Stimulated activated CD8-positive, alpha-beta memory T cell treated with anti-CD3 and anti-CD28 coated beads, Interleukin-2, amount 100 ng/mL, for 48 hours (primary cell): ENCODE data around the gene MAST4.

ENCODE experiments used
- DNase-seq, 2 donors: peaks; one replicate each; pipeline ENCODE4 v3.0.0-alpha.2; 2020; ENCODE audit warnings: low read depth in 2 of 2

Gene MAST4

DNA sequence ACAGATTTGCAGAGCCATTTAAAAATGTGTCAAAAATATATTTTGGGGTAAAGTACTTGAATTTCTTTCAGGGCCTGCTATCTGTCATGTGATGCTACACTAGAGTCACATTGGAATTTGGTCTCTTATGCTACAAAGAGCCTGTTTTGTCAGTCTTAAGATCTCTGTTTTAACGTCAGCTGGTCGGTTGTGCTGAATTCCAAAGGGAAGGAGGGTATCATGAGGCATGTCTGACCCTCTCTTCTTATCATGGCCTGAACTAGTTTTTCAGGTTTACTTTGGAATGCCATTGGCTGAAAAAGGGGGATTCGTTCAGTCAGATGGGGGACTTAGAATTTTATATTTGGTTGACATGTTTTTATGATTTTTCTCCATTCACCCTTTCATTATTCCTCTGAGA, 309.8 kb downstream of the MAST4 start:
- DNase-seq, result no peak

DNA sequence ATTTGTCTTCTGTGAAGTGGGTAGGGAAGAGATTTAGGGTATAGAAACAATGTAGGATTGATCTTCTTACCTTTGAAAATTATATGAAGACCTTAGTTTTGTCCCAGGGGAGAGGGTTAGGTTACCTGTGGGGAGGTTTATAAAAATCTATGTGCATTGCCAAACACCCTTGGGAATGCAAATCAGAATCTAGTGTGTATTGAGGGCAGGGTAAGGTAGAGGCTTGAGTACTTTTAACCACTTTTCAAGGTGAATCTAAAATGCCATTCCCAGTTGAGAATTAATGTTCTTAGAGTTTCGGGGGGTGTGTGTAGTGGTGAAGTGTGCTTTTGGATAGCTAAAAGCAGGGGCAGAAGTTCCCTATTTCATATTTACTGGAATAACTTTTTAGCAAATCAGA, 312.0 kb downstream of the MAST4 start:
- DNase-seq, result no peak

DNA sequence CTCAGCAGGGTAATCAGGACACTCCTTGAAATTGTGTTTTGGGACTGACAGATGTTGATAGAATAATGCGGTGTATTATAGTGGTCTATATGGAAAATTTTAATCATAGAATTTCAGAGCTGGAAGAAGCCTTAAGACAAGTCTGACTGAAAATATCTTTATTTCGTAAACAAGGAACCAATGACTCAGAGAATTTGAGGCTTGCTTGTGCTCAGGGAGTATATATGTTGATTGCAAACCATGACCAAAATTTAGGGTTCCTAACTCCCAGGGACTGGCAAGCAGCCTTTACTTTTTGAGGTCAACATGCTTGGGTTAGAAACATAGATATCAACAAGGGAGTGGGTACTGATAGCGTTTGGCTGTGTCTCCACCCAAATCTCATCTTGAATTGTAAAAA, 313.2 kb downstream of the MAST4 start:
- no peak for DNase-seq

- DNase-seq, result no peak
These were observed 316.6 kb downstream of the MAST4 start for GRCh38 chr5:66912787-66913186.

DNA sequence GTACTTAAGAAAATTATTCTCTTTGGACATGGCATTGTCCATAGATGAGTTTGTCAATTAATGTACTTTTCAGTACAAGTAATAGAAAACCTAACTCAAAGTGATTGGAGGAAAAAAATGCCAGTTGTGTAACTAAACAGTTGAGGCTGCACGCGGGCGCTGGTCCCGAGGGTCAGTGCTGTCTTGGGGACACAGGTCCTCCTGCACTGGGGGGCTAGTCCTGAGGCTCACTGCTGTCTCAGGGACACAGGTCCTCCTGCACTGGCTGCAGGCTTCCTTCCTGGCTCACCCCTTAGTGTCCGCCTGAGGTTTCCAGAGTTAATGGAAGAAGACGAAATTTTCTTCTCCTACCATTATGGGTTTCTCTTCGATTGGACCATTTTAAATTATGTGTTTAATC, 319.3 kb downstream of the MAST4 start:
- DNase-seq, result no peak

- DNase-seq, result no peak
These were observed 326.7 kb downstream of the MAST4 start for GRCh38 chr5:66922881-66923280.

- DNase-seq, result no peak
These were observed 327.3 kb downstream of the MAST4 start for GRCh38 chr5:66923457-66923856.

DNA sequence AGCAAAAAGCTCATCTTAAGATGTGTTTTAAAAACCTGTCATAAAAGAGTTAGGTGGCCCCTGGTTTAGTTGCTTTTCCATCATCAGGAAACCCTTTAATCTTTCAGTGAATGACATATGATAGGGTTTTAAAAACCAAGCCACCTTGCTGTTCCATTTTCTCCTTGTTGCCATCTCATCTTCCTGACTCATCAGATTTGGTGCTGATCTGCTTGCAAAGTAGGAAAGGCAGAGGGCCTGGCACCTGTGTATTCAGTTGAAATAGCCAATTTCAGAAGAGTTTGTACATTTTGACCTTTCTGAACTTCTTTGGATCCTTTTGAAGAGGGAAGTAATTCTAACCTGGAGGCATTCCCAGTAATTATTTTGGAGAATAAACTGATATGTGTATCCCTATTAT, 327.7 kb downstream of the MAST4 start:
- no peak for DNase-seq

DNA sequence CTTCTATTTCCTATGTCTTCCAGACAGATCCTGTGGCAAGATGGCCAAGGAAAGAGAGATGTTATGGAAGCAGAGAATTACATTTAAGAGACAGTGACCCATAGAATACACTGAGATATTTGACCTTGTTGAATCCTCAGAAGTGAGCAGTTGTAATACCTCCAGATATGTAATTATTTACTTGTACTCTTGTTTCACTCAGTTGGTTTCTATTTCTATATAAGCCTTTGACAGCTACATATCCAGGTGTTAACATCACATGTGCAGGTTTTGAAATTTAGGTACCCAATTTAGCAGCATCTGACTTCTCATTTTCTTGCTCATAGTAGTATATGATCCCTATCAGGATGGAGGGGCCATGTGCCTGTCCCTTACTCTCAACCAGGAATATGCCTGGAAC, 330.9 kb downstream of the MAST4 start:
- no peak for DNase-seq

DNA sequence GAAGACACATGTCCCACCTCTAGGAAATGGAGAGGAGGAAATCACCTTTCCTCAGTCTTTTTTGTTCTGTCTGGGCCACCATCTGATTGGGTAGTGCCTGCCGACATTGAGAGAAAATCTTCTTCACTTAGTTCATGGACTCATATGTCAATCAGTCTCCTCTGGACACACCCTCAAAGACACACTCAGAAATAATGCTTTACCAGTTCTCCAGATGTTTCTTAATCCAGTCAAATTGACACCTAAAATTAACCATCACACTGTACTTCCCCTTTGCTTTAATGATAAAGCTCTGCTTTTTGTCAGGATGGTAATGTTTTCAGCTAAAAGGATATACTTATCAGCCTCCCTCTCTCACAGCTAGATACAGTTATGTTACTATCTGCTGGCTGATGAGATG, 333.1 kb downstream of the MAST4 start:
- no peak for DNase-seq

- no peak for DNase-seq
These were observed 333.8 kb downstream of the MAST4 start for GRCh38 chr5:66929995-66930394.

DNA sequence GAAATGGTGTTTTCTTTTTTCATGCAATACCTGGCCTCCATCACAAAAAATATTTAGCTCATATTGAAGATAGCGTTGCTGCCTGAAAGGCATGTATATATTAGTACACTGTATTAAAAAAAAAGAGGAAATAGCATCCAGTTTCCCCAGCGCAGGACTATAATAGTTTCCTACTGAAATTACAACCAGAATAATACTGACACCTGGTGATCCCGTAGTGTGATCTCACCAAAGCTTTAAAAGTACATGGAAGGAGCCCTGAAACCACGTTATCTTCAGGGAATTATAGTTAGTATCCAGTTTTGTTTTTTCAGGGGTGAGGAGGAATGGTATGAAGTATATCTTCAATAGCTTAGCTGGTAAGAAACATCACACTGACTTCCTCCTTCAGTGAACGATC, 335.5 kb downstream of the MAST4 start:
- no peak for DNase-seq

DNA sequence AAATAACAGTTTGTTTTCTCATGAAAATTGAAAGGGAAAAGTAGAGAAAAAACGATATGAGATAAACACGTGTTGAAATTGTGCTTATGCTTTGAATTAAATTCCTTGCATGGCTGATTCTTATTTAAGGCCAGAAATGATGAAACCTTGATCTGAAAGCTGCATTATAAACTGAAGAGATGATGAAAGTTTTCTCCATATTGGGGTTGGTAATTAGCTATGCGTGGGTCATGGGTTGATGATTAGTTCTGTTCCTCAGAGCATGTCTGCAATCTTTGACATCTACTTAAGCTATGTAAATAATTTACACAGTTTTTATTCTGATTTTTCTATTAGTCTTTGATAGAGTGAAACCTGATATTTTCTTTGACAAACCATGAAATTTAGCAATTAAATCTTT, 336.3 kb downstream of the MAST4 start:
- DNase-seq, result no peak

- DNase-seq, result no peak
These were observed 336.9 kb downstream of the MAST4 start for GRCh38 chr5:66933066-66933465.

- DNase-seq, result no peak
These were observed 342.9 kb downstream of the MAST4 start for GRCh38 chr5:66939094-66939493.

GRCh38 chr5:66945389-66946349, 349.5 kb downstream of the MAST4 start:
- DNase-seq, result no peak

- no peak for DNase-seq
These were observed 351.3 kb downstream of the MAST4 start for GRCh38 chr5:66947458-66947857.

GRCh38 chr5:66949066-66949465, 352.9 kb downstream of the MAST4 start:
- DNase-seq, result no peak

DNA sequence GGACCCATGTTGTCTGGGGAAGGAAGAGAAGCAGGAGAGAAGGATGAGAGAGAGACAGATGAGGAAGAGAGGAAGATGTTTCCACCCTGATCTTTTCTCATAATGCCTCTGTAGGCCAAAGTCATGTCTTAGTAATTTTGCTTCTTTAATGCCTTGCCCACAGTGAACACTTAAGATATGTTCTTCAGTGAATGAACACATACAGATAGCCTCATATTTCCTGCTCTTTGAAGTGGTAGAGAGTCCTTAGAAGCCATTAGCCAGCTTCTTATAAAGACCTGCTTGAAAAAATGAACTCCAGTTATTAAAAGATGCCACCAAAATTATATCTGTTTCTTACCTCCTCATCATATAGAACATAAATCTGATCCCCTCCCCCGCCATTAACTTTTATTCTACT, 356.0 kb downstream of the MAST4 start:
- DNase-seq, result no peak

DNA sequence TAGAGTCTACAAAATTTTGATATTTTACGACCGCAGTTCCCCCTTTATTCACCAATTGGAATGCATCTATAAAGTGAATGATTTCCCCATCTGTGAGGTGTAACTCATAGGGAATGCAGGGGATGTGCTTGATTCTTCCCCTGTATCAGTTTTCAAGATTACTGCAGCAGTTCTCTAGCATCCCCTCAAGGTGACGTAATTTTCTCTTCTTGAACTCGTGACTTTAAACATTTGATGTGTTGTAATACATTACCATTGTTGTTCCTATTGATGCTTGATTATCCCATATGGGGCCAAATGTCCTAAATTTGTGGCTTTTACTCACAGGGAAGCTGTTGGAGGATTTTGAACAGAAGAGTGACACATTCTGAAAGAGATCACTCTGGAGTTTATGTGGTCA, 360.2 kb downstream of the MAST4 start:
- no peak for DNase-seq

- DNase-seq, result no peak
These were observed 362.2 kb downstream of the MAST4 start for GRCh38 chr5:66958201-66958979.

- DNase-seq, result no peak
These were observed 362.9 kb downstream of the MAST4 start for GRCh38 chr5:66958980-66959641.
